T47D (cell line): Measurements from ENCODE around the gene MIXL1.

Experiments used
- DNase-seq, 2 experiments: peaks; one replicate each; pipeline versions ENCODE4 v3.0.0 to v3.0.0-alpha.2; 2011 to 2012; ENCODE audit warnings: low read depth in 1 of 2, low spot score in 1 of 2
- JUND ChIP-seq: IDR thresholded peaks from 2 replicates; pipeline ENCODE4 v1.6.1; 2012; ENCODE audit warnings: low read depth
- in situ Hi-C: cut with HindIII; loops from 2 replicates; pipeline ENCODE4 v1.10.0; 2016; ENCODE audit warnings: low sequenced_read_pairs, low pct_unique_long_range_greater_than_20kb

Gene MIXL1

GRCh38 chr1:226274138-226274537 lies 50.7 kb downstream of the MIXL1 start:
- TF ChIP-seq JUND, result no peak
- DNase-seq, result no peak
- in situ Hi-C loops, result no loop called here

GRCh38 chr1:226276077-226276682 lies 52.7 kb downstream of the MIXL1 start:
- in situ Hi-C loops, result no loop called here
- TF ChIP-seq JUND, result no peak
- DNase-seq, result no peak
